HK-2 (cell line): Measurements from ENCODE around the gene HLCS.

ENCODE experiments used
- DNase-seq: peaks from one replicate; pipeline ENCODE4 v3.0.0-alpha.2; 2018; ENCODE audit not compliant: unreplicated experiment

HLCS gene

GRCh38 chr21:36747041-36747814 lies 219.2 kb downstream of the HLCS start:
- no peak for DNase-seq

- no peak for DNase-seq
These were observed 221.0 kb downstream of the HLCS start for GRCh38 chr21:36745459-36745858.

GRCh38 chr21:36744560-36745231 lies 221.8 kb downstream of the HLCS start:
- DNase-seq, result no peak

GRCh38 chr21:36744190-36744559 lies 222.3 kb downstream of the HLCS start:
- no peak for DNase-seq

- no peak for DNase-seq
These were observed 223.0 kb downstream of the HLCS start for GRCh38 chr21:36743446-36743845.

GRCh38 chr21:36743008-36743407 lies 223.5 kb downstream of the HLCS start:
- DNase-seq, result no peak

- no peak for DNase-seq
These were observed 225.0 kb downstream of the HLCS start for GRCh38 chr21:36741506-36741905.

- no peak for DNase-seq
These were observed 227.9 kb downstream of the HLCS start for GRCh38 chr21:36738489-36739126.

GRCh38 chr21:36735724-36736320 lies 230.6 kb downstream of the HLCS start:
- no peak for DNase-seq

- no peak for DNase-seq
These were observed 231.3 kb downstream of the HLCS start for GRCh38 chr21:36735201-36735515.

GRCh38 chr21:36734367-36735200 lies 231.9 kb downstream of the HLCS start:
- DNase-seq, result no peak

- DNase-seq, result no peak
These were observed 232.6 kb downstream of the HLCS start for GRCh38 chr21:36733857-36734256.

GRCh38 chr21:36732761-36733160 lies 233.7 kb downstream of the HLCS start:
- no peak for DNase-seq

GRCh38 chr21:36732217-36732616 lies 234.3 kb downstream of the HLCS start:
- DNase-seq, result no peak

- DNase-seq, result no peak
These were observed 235.9 kb downstream of the HLCS start for GRCh38 chr21:36730291-36731281.

- DNase-seq, result no peak
These were observed 237.0 kb downstream of the HLCS start for GRCh38 chr21:36729310-36729970.

- DNase-seq, result peak; percentile 25
These were observed 237.9 kb downstream of the HLCS start for GRCh38 chr21:36728371-36729111.

GRCh38 chr21:36727866-36728265 lies 238.6 kb downstream of the HLCS start:
- DNase-seq, result no peak

- no peak for DNase-seq
These were observed 240.6 kb downstream of the HLCS start for GRCh38 chr21:36725793-36726386.
